PC-3 (cell line): ENCODE measurements around the gene ASPSCR1.
"Not testable (repeated sequence)": the region's sequence is repeated elsewhere in the genome, so short reads cannot be mapped to it uniquely, and the experiment has no call there.

Experiments
- CTCF ChIP-seq: fragments of 300-600 bp; sonication (generic); conservative IDR thresholded peaks from 2 replicates; pipeline ENCODE4 v1.5.1; 2017; ENCODE audit warnings: antibody characterized with exemption, low read depth, mild to moderate bottlenecking, low read length
- EZH2 ChIP-seq: fragments of 300-600 bp; sonication (generic); IDR thresholded peaks from one replicate; pipeline ENCODE4 v1.6.1; 2017; ENCODE audit warnings: antibody characterized with exemption, mild to moderate bottlenecking, low read length; ENCODE audit not compliant: unreplicated experiment
- EZH2phosphoT487 ChIP-seq: fragments of 300-600 bp; sonication (generic); IDR thresholded peaks from 2 replicates; pipeline ENCODE4 v1.6.1; 2018; ENCODE audit warnings: mild to moderate bottlenecking, antibody characterized with exemption, low read length, borderline replicate concordance

- not testable (repeated sequence) for TF ChIP-seq CTCF, EZH2phosphoT487, EZH2
Measured at GRCh38 chr17:81981511-81981910, 4.1 kb downstream of the ASPSCR1 start.
